ENCODE measurements around the gene OTOA.
"Not testable (repeated sequence)": the region's sequence is repeated elsewhere in the genome, so short reads cannot be mapped to it uniquely, and the experiment has no call there.

The OTOA gene

DNA sequence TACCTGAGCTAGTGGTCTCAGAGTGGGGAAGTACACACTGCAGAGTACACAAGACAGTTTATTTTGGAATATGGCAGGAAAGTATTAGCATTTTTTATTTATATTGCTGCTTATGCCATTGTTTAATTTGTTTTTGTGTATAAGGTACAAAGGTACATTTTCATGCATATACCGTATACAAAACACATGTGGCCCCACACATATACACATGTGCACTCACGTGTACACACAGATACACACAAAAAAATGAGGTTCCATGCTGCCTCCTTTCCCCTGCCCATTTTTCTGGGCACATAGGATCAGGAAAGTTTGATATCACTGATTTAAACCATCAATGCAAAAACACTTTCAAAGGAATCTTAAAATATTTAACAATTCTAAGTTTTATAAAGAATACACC lies 24.3 kb upstream of the OTOA start:
- in situ Hi-C loops (cut with MboI; ENCODE audit: low sequenced_read_pairs) = no loop called here

- in situ Hi-C loops (cut with MboI; ENCODE audit: low sequenced_read_pairs) = no loop called here
Observed at GRCh38 chr16:21641916-21642315, 21.9 kb upstream of the OTOA start.

DNA sequence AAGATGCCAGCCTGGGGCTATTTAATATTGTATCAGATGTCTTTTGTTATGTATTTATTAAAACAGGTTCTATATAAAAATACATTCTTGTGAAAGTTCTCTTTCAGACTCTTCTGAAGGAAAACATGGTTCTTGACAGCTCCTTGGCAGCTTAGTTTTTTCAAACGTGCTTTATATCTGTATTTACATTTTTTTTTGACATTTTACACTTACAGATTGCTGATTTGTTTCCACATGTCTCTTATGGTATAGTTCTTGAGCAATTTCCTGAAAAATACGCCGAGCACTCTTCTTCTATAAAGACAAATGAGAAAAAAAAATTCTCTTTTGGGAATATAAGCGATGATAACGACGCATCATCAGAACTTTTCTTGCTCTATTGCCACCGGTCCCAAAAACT lies 20.9 kb upstream of the OTOA start:
- in situ Hi-C loops (cut with MboI; ENCODE audit: low sequenced_read_pairs) = no loop called here

- in situ Hi-C loops (cut with MboI; ENCODE audit: low sequenced_read_pairs) = no loop called here
Observed at GRCh38 chr16:21643785-21644184, 20.0 kb upstream of the OTOA start.

GRCh38 chr16:21644674-21645073 lies 19.1 kb upstream of the OTOA start:
- in situ Hi-C loops (cut with MboI; ENCODE audit: low sequenced_read_pairs) = no loop called here

GRCh38 chr16:21645261-21645721 lies 18.5 kb upstream of the OTOA start:
- in situ Hi-C loops (cut with MboI; ENCODE audit: low sequenced_read_pairs) = no loop called here

DNA sequence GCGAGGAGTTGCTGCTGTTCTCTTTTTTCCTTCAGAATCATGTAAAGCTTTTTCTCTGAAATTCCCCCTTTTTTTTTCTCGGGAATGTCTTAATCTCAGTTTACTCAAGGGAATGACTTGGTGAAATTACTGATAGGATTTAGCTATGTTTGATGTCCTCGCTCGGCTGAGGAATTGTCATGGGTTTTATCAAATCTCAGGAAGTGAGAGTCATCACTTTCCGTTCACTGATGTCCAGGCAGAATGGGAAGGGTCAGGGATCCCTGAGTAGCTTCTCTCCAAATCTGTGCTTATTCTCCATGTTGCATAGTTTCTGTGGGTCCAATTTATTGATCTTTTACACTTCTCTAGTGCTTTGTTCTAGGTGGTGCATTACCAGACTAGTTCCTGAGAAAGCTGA lies 17.7 kb upstream of the OTOA start:
- in situ Hi-C loops (cut with MboI; ENCODE audit: low sequenced_read_pairs) = no loop called here

DNA sequence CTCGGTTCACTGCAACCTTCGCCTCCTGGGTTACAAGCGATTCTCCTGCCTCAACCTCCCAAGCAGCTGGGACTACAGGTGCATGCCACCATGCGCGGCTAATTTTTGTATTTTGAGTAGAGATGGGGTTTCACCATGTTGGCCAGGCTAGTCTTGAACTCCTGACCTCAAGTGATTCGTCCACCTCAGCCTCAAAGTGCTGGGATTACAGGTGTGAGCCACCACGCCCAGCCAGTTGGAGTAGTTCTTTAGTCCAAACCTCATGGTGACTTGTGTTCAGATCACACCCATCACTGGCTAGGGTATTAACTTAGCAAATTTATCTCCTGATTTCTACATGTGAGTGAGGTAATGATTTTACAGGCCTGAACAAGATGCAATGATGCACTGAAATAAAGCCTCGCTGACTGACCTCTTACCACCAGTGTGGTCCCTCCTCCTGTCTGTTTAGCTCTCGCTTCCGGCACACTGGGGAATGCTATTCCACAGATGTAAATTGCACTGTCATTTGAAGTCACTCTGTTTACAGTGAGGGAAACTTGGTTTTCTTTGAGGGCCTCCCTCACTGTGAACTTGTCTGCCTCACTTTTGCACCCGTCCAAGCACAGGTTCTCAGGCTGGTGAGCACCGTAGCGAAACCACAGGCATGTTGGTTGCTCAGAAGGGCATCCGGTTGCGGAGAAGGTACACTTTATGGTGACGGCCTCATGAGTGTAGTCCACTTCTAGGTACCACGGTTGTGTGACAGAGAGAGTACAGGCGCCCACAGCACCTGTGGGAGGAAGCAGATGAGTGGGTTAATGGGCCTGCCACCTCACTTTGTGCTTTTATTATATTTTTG lies 16.8 kb upstream of the OTOA start:
- in situ Hi-C loops (cut with MboI; ENCODE audit: low sequenced_read_pairs) = no loop called here

DNA sequence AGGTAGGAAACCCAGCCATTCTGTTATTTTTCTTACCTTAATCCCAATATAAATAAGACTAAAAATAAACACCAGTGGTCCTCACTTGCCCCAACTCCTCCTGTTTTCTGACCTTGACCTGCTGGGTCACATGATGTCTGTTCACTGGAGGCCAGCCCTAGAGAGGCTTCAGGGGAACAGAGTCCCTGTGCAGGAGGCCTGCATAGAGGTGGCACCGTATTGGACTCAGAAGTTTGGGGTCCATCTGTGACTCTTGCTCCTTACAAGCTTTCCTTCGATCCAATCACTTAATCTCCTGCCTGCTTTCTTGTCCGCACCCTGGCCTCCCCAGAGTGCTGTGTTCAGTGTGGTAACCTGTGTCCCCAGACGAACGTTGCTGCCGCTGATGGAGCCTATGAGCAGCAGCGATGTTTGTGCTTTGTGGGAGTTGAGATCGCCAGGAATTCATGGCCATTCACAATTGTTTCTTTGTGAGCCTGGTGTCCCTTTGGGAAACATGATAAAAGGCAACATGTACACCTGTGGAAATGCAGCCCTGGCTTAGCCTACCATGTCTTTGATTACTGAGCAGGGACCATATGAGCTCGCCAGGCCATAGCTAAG lies 16.1 kb upstream of the OTOA start:
- in situ Hi-C loops (cut with MboI; ENCODE audit: low sequenced_read_pairs) = no loop called here

GRCh38 chr16:21649826-21650406 lies 13.9 kb upstream of the OTOA start:
- in situ Hi-C loops (cut with MboI; ENCODE audit: low sequenced_read_pairs) = not testable (repeated sequence)

- in situ Hi-C loops (cut with MboI; ENCODE audit: low sequenced_read_pairs) = no loop called here
Observed at GRCh38 chr16:21650521-21650920, 13.2 kb upstream of the OTOA start.

DNA sequence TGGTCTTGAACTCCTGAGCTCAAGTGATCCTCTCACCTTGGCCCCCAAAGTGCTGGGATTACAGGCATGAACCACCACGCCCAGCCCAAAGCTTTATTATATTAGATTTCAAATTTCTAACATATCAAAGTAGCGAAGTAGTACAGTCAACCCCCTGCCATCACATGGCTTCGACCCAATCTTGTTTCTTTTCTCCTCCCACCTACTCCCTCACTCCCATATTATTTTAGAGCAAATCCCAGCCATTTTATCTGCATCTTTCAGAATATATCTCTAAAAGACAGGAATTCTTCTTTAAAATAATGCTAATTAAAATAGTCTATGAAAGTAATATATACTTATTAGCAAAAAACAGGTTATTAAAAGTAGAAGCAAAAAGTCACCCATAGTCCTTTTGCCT lies 12.3 kb upstream of the OTOA start:
- in situ Hi-C loops (cut with MboI; ENCODE audit: low sequenced_read_pairs) = no loop called here

GRCh38 chr16:21652453-21652852 lies 11.3 kb upstream of the OTOA start, which contains the start of gene IGSF6:
TSS of gene IGSF6 (minus strand) at chr16:21652608. CDS start at chr16:21652598, 10 bp downstream.
- in situ Hi-C loops (cut with MboI; ENCODE audit: low sequenced_read_pairs) = no loop called here

- in situ Hi-C loops (cut with MboI; ENCODE audit: low sequenced_read_pairs) = no loop called here
Observed at GRCh38 chr16:21653571-21653970, 10.2 kb upstream of the OTOA start.

DNA sequence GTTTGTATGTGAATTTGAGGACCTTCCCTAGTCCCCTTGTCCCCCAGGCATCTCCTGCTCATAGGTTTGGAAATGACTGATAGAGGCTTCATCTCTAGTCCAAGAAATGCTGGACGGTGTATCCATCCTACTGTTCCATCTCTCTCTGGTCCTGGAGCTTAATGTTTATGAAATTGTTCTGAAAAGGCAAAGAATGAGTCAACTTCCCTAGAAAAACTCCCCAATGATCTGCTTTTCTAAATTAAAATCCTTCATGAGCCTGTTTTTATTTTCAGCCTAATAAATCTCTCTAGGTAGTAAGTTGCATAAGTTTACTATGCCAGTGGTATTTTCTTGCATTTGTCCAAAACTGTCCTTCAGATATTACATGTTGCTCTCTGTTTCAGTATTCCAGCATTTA lies 9.3 kb upstream of the OTOA start:
- in situ Hi-C loops (cut with MboI; ENCODE audit: low sequenced_read_pairs) = no loop called here

DNA sequence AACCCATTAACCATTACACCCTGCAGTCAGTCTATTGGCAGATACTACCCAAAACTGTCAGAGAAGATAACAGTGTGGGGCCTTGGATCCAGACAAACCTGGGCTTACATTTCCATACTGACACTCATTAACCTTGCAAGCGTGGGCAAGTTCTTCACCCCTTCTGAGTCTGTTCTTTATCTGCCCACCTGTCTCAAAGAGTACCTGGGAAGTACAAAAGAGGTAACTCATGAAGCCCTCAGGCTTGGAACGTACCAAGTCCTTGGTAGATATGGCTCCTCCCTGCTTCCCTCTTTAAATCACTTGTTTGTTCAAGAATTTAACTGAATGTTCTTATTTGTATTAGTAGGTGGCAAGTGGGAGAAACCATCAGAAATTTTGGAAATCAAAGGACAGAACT lies 8.9 kb upstream of the OTOA start:
- in situ Hi-C loops (cut with MboI; ENCODE audit: low sequenced_read_pairs) = no loop called here

- in situ Hi-C loops (cut with MboI; ENCODE audit: low sequenced_read_pairs) = no loop called here
Observed at GRCh38 chr16:21656795-21657768, 6.7 kb upstream of the OTOA start.

DNA sequence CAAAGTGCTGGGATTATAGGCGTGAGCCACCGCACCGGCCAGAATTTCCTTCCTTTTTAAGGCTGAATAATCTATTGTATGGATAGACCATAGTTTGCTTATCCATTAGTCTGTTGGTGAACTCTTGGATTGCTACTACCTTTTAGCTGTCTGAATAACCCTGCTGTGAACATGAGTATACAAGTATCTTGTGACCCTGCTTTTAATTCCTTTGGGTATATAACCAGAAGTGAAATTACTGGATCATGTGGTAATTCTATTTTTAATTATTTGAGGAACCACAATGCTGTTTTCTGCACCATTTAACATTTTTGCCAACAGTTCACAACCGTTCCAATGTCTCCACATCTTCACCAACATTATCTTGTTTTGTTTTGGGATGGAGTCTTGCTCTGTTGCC lies 4.6 kb upstream of the OTOA start:
- in situ Hi-C loops (cut with MboI; ENCODE audit: low sequenced_read_pairs) = no loop called here

GRCh38 chr16:21664801-21665492 lies 1.2 kb downstream of the OTOA start:
- in situ Hi-C loops (cut with MboI; ENCODE audit: low sequenced_read_pairs) = no loop called here

DNA sequence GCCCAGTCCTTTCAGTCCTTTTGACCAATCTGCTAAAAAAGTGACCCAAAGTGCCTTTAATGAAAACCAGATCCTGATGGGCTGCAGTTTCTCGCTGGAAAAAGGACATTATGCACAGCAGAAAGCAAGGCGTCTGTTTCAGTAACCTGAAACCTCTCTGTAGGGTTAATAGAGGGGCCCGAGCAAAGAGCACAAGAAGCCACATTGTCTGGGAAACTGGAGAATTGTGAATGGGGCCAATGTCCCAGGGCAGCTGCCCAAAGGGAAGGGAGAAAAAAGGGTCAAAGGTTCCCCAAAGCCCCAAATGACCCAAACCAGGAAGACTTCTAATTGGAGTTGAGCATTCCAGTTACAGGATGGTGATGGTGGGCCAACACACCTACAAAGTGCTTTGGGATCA lies 3.0 kb downstream of the OTOA start:
- in situ Hi-C loops (cut with MboI; ENCODE audit: low sequenced_read_pairs) = no loop called here
